Thoracic aorta (tissue), 2 donors: ENCODE data around the gene TBX15. TPM values are rescaled to one million over a fixed set of nuclear protein-coding genes. Genes with fewer than 3 reads are reported as not detected.

ENCODE experiments used
- ATAC-seq: fragments of 150-250 bp; one replicate; pipeline ENCODE4 v1.8.0; 2017; ENCODE audit warnings: low read depth; ENCODE audit not compliant: insufficient number of reproducible peaks, low FRiP score
- DNase-seq: peaks from one replicate; pipeline ENCODE4 v3.0.0-alpha.2; 2020; ENCODE audit warnings: low spot score
- H3K27ac ChIP-seq, 2 donors: fragments of 200-600 bp; sonication (generic); 1 replicate in 1 of 2; 2 replicates in 1 of 2; pipeline ENCODE4 v1.5.1; 2016; ENCODE audit warnings: mild to moderate bottlenecking in 2 of 2, moderate library complexity in 2 of 2
- H3K27me3 ChIP-seq: fragments of 200-600 bp; sonication (generic); replicated peaks from 2 replicates; pipeline ENCODE4 v1.6.0; 2016; ENCODE audit warnings: mild to moderate bottlenecking; ENCODE audit not compliant: insufficient read depth
- H3K36me3 ChIP-seq: fragments of 200-600 bp; sonication (generic); one replicate; pipeline ENCODE4 v1.5.1; 2016
- H3K4me1 ChIP-seq, 2 donors: fragments of 200-600 bp; sonication (generic); 1 replicate in 1 of 2; 2 replicates in 1 of 2; pipeline versions ENCODE4 v1.5.1 to v1.6.0; 2016; ENCODE audit warnings: low read depth in 2 of 2, mild to moderate bottlenecking in 1 of 2; ENCODE audit not compliant: control insufficient read depth in 1 of 2
- H3K4me3 ChIP-seq: fragments of 200-600 bp; sonication (generic); 2 replicates; pipeline ENCODE4 v1.5.1; 2016; ENCODE audit warnings: mild to moderate bottlenecking
- H3K9me3 ChIP-seq: fragments of 200-600 bp; sonication (generic); 2 replicates; pipeline ENCODE4 v1.5.1; 2016
- total RNA-seq, 2 donors: library from RNA; depleted of rRNA; stranded (reverse); fragments of >200 nt; gene quantifications; one replicate each; pipeline versions ENCODE4 v1.1.0 to v1.2.3, GENCODE V29; 2016
- TF ChIP-seq, protein P1 (sequence below): fragments of 200-600 bp; sonication (generic); IDR thresholded peaks from one replicate; pipeline ENCODE4 v1.5.1; 2019; ENCODE audit warnings: antibody characterized with exemption

TBX15 gene
- total RNA-seq, 2 donors from 2014 or later: 1.5 to 6.8 TPM

- Histone ChIP-seq H3K9me3 (no peaks in the 10 kb centered on the region), H3K4me1 (peaks cover 15 to 41% of the 10 kb centered on the region in 2 donors), H3K27me3 (peaks cover 33% of the 10 kb centered on the region), H3K36me3 (no peaks in the 10 kb centered on the region), H3K4me3 (peak overlapping the region; percentile 54), H3K27ac (no peak overlapping the region)
- ATAC-seq (no peak), DNase-seq (no peak)
- TF ChIP-seq, protein P1, sequence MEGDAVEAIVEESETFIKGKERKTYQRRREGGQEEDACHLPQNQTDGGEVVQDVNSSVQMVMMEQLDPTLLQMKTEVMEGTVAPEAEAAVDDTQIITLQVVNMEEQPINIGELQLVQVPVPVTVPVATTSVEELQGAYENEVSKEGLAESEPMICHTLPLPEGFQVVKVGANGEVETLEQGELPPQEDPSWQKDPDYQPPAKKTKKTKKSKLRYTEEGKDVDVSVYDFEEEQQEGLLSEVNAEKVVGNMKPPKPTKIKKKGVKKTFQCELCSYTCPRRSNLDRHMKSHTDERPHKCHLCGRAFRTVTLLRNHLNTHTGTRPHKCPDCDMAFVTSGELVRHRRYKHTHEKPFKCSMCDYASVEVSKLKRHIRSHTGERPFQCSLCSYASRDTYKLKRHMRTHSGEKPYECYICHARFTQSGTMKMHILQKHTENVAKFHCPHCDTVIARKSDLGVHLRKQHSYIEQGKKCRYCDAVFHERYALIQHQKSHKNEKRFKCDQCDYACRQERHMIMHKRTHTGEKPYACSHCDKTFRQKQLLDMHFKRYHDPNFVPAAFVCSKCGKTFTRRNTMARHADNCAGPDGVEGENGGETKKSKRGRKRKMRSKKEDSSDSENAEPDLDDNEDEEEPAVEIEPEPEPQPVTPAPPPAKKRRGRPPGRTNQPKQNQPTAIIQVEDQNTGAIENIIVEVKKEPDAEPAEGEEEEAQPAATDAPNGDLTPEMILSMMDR: no peak
These were observed 3.9 kb downstream of the TBX15 start for GRCh38 chr1:118984086-118984721.

- Histone ChIP-seq H3K9me3 (no peaks in the 10 kb centered on the region), H3K27me3 (peaks cover 36% of the 10 kb centered on the region), H3K36me3 (no peaks in the 10 kb centered on the region), H3K27ac (no peak overlapping the region), H3K4me3 (no peak overlapping the region), H3K4me1 (peaks cover 15 to 37% of the 10 kb centered on the region in 2 donors)
- ATAC-seq (no peak), DNase-seq (no peak)
- TF ChIP-seq, protein P1: no peak
These were observed 4.5 kb downstream of the TBX15 start for GRCh38 chr1:118983558-118984041.

DNA sequence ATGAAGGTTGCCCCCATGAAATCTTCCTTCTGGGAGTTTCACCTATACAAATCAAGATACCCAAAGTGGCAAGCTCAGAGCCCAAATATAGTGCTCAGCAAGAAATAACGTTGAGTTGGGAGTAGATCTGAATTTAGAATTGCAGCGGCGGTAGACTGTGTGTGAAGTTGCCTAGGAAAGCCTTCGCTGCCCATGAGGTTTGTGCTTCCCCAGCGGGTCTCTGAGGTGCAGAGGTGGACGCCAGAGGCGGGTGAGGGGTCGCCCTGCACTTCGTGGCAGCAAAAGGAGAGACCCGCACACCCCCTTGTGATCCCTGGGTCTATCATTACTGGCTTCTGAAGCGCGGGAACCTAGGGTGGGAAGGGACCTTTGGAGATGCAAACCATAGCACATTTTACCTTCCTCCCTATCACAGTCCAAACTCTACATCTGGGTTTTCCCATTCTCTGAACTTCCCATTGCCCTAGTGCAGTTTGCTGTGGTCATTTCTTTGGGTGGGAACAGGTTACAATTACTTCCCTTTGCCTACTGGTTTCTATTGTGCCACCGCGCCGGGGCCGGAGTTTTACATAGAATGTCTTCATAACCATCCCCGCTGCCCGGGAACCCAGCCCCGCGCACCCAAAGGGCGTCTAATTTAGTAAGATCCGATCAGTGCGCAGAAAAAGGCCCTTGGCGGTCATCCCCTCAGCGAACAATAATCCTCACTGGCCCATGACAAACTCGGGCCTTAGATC, 5.2 kb downstream of the TBX15 start:
- peaks cover 12 to 31% of the 10 kb centered on the region in 2 donors for H3K4me1 ChIP-seq
- no peaks in the 10 kb centered on the region for H3K36me3 ChIP-seq
- no peak overlapping the region for H3K27ac ChIP-seq
- no peak for DNase-seq
- ATAC-seq: no peak
- H3K9me3 ChIP-seq: no peaks in the 10 kb centered on the region
- TF ChIP-seq, protein P1: no peak
- H3K27me3 ChIP-seq: peaks cover 36% of the 10 kb centered on the region
- H3K4me3 ChIP-seq: no peak overlapping the region

DNA sequence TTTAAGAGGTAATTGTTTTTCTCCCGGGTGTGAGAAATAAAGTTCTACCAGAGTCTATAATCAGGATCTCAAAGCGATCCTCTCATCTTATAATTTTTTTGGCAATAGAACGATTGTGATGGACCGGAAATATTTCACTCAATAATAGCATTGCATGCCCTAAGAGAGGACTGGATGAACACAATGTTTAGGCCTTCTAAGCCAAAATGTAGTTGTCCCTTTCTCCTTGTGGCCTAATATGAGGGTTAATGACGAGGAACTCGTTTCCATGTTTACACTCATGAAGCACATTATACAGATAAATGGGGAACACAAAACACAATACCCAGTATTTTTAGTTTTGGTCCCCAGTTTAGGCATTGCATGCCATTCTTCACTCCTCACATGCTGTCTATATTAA, 5.9 kb downstream of the TBX15 start:
- TF ChIP-seq, protein P1: no peak
- no peak overlapping the region for H3K4me3 ChIP-seq
- no peak for ATAC-seq
- no peaks in the 10 kb centered on the region for H3K9me3 ChIP-seq
- H3K36me3 ChIP-seq: no peaks in the 10 kb centered on the region
- no peak overlapping the region for H3K27ac ChIP-seq
- H3K27me3 ChIP-seq: peaks cover 36% of the 10 kb centered on the region
- H3K4me1 ChIP-seq: peaks cover 5 to 23% of the 10 kb centered on the region in 2 donors
- no peak for DNase-seq

- Histone ChIP-seq H3K36me3 (no peaks in the 10 kb centered on the region), H3K4me3 (no peak overlapping the region), H3K27ac (no peak overlapping the region), H3K4me1 (peaks cover 2 to 16% of the 10 kb centered on the region in 2 donors), H3K27me3 (peaks cover 34% of the 10 kb centered on the region), H3K9me3 (no peaks in the 10 kb centered on the region)
- TF ChIP-seq, protein P1: no peak
- DNase-seq (no peak), ATAC-seq (no peak)
These were observed 6.7 kb downstream of the TBX15 start for GRCh38 chr1:118981436-118981835.
